Activated T-cell treated with anti-CD3 and anti-CD28 coated beads, Interleukin-2, amount 50 U/mL, for 48 hours (primary cell): ENCODE results near the gene C3orf70.

ENCODE experiments used
- DNase-seq, 2 experiments: peaks; one replicate each; pipeline ENCODE4 v3.0.0-alpha.2; 2020

The C3orf70 gene

DNA sequence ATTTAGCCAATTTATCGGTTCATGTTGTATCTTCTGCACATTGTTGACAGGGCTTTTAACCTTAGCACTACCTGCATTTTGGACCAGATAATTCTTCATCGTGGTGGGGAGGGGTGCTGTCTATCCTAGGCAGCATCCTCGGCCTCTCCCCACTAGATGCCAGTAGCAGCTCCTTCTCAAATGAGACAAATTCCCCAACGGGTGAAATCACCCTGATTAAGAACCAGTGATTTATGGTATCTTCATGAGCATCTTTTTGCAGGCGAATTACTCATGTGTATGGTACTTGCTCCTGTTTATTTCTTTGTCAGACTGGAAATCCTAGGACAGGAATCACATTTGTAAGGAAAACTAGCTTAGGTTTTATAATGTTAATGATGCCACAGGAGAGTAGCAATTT lies 68.0 kb downstream of the C3orf70 start:
- DNase-seq = no peak

DNA sequence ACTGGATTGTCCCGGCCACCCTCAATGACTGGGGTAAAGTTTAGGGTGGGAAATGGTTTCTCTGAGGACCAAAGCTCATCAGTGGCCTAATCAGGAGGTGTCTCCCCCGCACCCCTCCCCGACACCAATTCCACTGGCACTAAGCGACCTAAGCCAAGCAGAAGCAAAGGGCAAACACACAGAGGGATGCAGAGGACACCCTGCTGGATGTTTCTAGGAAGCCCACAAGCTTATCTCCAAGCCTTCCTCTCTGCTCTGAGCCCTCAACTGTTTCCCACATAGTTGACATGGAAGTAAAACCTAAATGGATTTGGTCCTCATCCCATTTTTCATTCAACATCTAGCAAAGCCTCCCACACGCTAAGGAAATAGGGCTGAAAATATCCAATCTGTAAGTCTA lies 68.5 kb downstream of the C3orf70 start:
- DNase-seq = no peak

DNA sequence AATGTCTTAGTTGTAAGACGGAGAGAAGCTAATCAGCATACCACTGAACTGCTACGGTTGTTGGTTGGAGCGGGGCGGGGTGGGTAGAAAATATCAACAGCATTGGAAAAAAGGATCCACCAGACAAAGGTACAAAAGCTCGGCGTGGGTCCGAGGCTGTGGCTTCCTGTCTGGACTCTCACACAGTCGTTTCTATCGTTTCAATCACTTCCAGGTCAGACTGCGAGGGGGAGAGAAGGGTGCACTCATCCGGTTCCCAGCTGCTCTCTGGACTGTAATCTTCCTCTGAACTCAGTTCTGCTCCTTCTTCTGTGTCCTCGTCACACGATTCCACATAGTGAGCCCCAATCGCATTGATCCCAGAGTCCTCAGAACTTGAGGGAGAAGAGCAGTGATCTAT lies 70.0 kb downstream of the C3orf70 start:
- no peak for DNase-seq

DNA sequence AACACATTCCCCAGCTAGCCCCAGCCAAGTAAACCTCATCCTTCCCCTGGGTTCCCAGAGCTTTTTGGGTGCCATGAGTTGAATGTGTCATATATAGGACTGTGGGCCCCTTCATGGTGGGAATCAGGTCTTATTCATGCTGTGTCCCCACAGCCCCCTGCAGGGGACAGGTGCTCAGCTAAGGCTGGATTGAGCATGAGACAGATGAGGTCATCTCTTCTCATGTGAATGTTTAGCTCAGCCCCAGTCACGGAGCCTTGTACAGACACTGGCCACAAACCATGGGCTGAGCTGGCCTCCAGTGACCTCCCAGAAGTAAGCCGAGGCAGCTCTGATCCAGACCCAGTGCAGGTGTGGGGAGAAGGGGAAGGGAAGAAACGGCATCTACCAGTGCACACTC lies 70.7 kb downstream of the C3orf70 start:
- DNase-seq = no peak

DNA sequence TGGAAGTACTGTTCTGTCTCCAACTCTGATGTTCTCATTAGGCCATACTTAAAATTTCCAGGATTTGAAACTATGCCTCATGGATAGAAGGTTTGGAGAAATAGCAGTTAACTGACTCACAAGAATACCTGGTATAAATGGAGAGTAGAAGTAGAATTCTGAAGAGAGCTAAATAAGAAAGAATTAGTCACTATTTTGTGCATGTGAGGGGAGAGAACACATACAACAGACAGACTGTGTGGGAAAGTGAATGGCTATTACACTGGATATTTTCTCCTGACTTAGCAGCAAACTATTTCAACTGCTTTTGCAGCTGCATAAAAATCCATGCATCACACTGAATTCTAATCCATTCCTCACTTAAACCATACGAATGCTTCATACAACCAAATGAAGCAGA lies 71.3 kb downstream of the C3orf70 start:
- DNase-seq = no peak

DNA sequence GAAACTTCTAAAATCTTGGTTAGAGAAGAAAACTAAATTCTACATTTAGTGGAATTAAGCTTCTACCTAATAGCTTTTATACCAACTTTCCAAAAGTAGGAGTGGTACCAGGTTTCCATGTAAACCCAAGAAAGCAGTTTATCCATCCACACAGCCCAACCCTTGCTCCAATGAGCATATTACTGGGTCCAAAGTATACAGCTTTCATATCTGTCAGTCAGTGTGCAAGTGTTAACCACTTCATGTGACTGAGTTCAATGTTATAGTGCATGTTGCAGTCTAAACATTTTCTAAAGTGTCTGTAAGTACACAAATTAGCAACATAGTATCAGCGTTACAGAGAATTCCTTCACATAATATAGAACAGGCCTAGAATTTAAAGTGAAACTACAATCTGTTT lies 73.2 kb downstream of the C3orf70 start:
- DNase-seq = no peak

DNA sequence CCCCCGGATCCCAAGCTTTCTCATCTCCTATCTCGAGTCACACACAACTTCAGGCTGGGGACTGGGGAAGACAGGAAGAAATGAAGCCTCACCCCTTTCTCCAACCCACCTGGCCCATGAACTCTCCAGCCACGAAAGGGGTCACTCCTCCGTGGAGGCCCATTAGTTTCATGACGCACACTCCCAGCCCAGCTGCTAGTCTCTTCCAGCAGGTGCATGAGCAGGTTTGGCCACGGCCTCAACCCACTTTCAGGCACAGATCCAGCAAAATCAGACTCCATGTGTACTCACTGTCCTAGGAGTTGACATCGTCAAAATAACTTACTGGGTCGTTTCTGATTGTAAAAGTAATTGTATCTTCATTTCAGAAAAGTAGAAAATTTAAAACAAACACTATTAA lies 76.6 kb downstream of the C3orf70 start:
- DNase-seq = no peak

DNA sequence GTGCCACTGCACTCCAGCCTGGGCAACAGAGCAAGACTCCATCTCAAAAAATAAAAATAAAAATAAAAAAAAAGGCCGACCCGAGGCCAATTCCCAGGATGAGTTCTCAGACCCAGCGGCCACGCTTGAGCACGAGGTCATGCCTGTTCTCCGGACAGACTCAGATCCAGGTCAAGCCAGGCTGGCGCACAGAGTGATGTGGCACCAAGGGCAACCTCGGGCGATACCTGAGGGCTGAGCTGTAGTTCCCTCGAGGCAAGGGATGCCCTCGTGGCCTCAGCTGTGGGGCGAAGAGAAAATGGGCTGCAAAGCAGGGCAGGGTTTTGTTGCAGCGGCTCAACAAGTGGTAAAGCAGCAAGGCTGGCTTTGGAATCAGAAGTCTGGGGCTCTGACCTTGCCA lies 77.3 kb downstream of the C3orf70 start:
- no peak for DNase-seq

DNA sequence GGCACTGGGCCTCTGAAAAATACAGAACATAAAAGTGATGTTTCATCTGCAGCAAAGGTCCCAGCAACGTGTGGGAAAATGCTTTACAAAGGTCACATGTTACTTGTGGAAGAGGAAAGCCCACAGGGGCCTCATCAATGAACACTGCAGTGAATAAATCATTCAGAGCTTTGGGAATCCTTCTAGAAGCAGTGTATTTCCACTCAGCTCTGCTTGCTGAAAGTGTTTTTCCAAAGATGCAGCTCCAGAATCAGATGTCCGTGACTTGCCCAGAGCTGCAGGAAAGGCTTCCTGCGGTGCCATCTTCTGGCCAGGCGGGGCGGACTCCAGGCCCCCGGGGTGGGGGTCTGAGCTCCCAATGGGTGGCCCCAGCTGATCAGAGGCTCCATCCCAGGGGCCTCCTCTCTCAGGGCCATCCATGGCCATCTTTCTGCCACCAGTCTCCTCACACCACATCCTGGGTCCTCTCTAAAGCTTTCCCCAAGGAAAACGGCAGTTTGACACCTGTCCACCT lies 81.5 kb downstream of the C3orf70 start:
- no peak for DNase-seq

DNA sequence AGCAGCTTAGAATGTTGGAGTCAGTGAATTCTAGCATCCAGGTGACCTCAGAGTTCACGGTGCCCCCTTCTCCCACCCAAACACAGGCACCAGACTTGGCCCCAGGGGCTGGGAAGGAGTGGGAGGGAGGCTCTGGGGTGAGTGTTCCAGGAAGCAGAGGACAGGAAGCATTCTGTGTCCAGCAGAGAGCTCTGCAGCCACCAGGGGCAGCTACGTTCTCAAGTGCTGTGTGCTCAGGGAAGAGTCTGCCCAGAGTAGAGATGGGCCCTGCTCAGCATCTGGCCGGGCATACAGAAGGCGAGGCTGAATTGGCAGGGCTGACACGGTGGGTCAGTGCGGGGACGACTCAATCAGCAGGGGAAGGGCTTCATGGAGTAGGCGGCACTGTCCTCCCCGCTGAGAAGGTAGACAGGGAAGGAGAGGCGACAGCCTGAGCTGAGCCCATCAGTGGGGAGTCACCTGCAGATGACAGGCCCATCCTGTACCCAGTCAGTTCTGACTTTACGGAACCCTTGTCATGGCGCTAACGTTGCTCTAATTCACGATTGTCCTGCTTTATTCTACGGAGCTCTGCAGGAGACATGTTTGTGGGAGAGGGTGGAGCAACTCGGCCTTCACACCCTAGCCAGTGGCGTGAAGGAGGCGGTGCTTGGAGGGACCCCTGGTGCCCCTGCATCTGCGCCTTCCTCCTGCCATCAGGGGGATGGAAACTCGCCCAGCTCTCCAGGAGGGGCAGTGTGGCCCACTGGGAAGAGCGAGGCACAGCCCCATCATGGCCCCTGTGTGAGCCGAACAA lies 82.2 kb downstream of the C3orf70 start:
- DNase-seq = no peak

DNA sequence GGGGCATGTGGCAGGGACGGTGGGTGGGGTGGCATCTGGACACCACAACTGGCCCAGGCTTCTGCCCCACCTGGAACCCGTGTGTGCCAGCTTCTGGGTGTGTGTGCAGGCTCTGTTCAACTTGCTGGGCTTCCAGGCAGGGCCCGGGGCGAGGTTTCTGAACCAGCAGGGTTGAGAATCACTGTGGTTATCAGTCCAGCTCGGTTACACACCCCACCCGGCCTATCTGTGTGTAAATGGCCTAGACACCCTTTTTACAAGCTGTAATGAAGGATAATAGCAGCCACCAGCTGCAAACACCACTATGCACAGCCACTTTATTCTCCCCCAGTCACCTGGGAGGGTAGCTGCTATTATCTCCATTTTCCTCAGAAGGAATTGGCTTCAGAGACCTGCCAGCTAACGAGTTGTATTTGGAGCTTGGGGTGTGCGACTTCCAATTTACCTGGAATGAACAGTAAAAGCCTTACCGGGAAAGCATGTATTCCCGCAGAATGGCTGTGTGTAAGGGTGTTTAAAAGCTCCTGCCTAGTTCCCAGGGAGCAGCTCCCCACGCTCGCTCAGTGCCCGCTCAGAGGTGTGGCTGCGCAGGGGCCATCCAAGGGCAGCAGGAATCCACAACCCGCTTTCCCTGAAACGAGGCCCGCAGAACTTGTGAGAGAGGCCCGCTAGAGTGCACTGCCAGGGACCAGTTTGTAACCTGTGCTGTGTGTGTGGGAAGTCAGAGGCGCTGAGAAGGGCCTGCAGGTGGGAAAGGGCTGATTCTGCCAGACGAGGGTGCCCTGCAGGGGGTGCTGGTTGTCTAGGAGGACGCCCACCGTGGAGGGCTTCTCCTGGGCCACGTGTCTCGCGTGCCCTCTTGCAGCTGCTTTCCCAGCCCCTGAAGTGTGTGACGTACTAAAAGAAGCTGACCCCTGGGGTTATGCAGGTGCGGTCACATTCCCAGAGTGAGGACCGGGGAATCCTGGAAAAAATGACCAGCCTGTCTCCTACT lies 83.5 kb downstream of the C3orf70 start:
- DNase-seq = no peak

DNA sequence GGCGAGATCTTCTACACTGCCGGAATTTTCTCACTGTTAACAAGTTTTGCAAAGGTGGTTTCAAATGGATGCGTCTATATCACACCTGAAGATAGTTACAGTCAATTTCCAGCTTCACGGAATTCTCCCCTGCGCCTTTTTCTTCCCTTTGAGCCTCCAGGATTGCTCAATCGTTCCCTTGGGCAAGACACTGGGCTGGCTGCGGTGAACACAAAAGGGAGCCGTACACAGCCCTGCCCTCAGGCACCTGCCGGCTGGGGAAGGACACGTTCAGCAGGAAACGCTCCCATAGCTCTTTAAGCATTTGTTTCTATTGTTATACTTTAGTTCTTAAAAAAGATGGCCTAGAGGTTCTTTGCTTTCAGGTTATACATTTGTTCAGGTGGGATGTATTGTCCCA lies 85.7 kb downstream of the C3orf70 start:
- DNase-seq = no peak

DNA sequence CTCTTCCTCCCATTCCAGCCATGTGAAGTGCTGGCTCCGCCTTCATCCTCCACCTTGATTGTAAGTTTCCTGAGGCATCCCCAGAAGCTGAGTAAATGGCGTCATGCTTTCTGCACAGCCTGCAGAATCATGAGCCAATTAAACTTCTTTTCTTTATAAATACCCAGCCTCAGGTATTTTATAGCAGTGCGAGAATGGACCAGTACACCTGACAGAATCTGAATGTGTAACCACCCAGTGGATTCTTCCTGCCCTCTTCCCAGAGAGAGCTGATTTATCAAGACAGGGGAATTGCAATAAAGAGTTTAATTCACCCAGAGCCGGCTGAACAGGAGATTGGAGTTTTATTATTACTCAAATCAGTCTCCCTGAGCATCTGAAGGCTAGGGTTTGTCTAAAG lies 86.6 kb downstream of the C3orf70 start:
- DNase-seq = no peak

DNA sequence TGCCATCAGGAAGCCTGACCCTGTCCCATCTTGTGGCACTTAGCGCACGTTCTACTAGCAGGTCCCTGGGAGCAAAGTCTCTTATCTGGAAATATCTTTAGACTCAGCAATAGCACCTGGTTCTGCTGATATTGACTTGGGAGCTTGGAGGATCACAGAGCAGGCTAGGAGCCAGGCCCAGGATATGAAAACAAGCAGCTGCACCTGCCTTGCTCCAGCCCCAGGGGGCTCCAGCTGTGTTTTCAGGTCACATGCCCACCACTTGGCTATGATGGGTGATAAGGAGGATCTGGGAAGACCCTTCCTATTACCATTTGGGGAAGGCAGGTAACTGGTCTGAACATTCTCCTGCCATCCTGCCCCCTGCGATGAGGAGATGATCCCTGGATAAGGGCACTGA lies 87.8 kb downstream of the C3orf70 start:
- DNase-seq = no peak

DNA sequence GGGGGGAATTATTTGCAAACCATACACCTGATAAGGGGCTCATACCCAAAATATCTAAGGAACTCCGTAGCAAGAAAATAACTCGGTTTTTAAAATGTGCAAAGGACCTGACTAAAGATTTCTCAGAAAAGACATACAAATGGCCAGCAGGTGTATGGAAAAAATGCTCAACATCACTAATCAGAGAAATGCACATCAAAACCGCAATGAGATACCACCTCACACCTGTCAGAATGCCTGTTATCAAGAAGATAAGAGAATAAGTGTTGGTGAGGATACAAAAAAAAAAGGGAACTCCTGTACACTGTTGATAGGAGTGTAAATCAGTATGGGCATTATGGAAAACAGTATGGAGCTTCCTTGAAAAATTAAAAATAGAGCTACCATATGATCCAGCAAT lies 89.4 kb downstream of the C3orf70 start:
- no peak for DNase-seq

DNA sequence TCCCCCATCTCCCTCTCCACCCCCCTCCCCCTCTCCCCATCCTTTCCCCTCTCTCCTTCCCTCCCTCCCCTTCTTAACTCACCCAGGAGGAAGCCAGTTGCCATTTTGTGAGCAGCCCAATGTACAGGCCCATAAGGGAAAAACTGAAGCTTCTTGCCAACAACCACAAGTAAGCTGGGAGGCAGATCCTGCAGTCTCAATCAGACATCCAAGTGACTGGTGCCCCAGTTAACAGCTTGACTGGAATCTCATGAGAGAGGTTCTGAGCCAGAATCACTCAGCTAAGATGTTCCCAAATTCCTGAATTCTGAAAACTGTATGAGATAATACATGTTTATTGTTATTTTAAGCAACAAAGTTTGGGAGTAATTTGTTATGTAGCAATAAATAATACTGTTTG lies 90.7 kb downstream of the C3orf70 start:
- DNase-seq = no peak

DNA sequence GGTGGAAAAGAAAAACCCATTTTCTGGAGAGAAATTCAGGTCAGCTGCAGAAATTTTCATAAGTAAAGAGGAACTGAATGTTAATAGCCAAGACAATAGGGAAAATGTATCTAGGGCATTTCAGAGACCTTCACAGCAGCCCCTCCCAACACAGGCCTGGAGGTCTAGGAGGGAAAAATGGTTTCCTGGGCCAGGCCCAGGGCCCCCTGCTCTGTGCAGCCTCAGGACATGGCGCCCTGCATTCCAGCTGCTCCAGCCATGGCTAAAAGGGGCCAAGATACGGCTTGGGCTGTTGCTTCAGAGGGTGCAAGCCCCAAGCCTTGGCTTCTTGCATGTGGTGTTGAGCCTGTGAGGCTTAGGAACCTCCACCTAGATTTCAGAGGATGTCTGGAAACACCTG lies 92.2 kb downstream of the C3orf70 start:
- no peak for DNase-seq

DNA sequence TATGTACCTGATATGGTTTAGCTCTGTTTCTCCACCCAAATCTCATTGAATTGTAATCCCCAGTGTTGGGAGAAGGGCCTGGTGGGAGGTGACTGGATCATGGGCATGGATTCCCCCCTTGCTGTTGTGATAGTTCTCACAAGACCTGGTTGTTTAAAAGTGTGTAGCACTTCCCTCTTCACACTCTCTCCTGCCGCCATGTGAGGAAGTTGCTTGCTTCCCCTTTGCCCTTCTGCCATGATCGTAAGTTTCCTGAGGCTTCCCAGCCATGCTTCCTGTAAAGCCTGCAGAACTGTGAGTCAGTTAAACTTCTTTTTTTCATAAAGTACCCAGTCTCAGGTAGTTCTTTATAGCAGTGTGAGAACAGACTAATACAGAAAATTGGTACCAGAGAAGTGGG lies 93.1 kb downstream of the C3orf70 start:
- no peak for DNase-seq

DNA sequence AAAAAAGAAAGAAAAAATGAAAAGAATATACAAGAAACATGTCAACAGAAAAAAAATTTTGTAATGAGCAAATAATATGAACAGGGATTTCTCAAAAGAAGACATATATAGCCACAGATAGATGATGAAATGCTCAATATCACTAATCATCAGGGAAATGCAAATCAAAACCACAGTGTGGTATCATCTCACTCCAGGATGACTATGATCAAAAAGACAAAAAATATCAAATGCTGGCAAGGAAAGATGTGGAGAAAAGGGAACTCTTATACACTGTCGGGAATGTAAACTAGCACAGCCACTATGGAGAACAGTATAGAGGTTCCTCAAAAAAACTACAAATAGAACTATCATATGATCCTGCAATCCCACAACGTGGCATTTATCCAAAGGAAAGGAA lies 94.1 kb downstream of the C3orf70 start:
- DNase-seq = no peak

DNA sequence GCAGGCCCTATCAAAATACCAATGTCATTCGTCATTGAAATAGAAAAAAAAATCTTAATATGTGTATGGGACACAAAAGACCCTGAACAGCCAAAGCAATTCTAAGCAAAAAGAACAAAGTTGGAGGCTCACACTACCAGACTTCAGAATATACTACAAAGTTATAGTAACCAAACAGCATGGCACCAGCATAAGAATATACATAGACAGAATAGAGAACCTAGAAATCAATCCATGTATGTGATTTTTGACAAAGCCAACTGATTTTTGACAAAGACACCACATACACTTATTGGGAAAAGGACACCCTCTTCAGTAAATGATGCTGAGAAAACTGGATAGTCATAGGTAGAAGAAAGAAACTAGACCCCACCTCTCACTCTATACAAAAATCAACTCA lies 95.0 kb downstream of the C3orf70 start:
- DNase-seq = no peak

DNA sequence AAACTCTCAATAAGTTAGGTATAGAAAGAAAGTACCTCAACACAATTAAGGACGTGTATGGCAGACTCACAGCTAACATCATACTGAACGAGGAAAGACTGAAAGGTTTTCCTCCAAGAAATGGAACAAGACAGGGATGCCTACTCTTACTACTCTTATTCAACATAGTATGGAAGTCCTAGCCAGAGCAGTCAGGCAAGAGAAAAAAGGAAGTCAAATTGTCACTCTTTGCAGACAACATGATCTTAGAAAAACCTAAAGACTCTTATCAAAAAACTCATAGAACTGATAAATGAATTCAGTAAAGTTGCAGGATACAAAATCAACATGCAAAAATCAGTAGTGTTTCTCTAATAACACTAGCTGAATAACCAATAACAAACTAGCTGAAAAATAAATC lies 96.0 kb downstream of the C3orf70 start:
- no peak for DNase-seq

DNA sequence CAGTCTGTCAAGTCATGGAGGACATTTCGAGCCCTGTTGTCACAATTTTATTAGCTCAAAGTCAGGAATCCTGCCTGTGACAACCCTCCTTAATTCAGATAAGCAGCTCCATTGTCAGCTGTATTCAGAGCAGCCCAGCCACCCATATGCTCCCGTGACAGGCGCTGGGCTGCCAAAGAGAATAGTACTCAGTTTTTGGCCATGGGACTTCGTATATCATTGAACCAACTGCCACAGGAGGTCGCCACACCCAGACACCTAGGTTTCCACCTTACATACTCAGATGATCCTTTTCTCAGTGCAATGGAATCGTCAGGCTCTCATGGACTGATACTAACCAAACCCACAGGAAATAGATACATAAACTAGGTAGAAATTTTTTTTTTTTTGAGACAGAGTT lies 100.2 kb downstream of the C3orf70 start:
- DNase-seq = no peak

DNA sequence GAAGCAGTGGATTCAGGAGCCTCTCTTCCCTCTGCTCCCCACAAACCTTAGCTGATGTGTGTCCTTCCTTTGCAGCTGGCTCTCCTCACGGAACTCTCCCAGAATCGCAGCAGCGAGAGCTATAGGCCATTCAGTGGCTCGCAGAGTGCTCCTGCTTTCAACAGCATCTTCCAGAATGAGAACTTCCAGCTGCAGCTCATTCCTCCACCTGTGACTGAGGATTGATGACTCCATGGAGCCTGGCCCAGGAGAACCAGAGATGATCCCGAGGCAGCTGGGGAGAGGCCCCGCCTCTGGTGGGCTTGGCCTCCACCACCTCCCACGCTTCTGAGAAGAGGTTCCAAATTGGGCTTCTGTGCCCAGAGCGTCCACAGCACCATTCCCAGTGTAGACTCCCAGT lies 101.1 kb downstream of the C3orf70 start:
- no peak for DNase-seq

DNA sequence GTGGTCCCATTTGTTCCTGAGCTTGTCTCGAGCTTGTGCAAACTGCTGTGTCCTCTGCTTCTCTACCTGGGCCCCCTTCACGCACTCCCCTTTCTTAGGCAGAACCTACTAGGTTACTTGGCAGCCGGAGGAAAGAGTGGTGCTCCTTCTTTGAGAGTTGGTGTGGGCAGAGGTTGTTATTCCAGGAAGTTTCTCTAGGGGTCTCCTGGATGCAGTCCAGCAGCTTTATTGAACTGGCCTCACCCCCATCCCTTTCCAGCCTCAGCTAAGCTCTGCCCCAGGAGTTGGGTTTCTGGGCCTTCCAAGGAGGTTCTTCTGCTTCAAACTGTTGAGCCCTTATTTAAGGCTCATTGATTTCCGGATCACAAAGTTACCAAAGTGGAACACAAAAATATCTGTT lies 103.2 kb downstream of the C3orf70 start:
- no peak for DNase-seq
